WTC11 (cell line): Measurements from ENCODE around the gene TBC1D1.

Experiments used
- CREB1 ChIP-seq: sonication (generic); formaldehyde crosslinking; IDR thresholded peaks from 2 replicates; pipeline ENCODE4 v1.8.0; 2023; ENCODE audit warnings: mild to moderate bottlenecking, missing genetic modification reagents
- EMX1 ChIP-seq: fragments of 250-450 bp; sonication (Bioruptor Pico); IDR thresholded peaks from 2 replicates; pipeline ENCODE4 v1.8.0; 2021; ENCODE audit warnings: mild to moderate bottlenecking
- ZNF671 ChIP-seq: fragments of 250-450 bp; sonication (Bioruptor Pico); IDR thresholded peaks from 2 replicates; pipeline ENCODE4 v1.8.0; 2021; ENCODE audit warnings: mild to moderate bottlenecking
- TF ChIP-seq, protein P1 (sequence below): fragments of 200-600 bp; IDR thresholded peaks from 2 replicates; pipeline ENCODE4 v1.8.0; 2022; ENCODE audit warnings: antibody characterized with exemption
- TF ChIP-seq, protein P2 (sequence below): sonication (generic); formaldehyde crosslinking; conservative IDR thresholded peaks from 2 replicates; pipeline ENCODE4 v1.8.1; 2023; ENCODE audit warnings: mild to moderate bottlenecking, low read depth, missing genetic modification reagents, moderate library complexity
- TF ChIP-seq, protein P3 (sequence below): sonication (generic); formaldehyde crosslinking; IDR thresholded peaks from 2 replicates; pipeline ENCODE4 v1.8.1; 2023; ENCODE audit warnings: mild to moderate bottlenecking, missing genetic modification reagents
- TF ChIP-seq, protein P4 (sequence below): sonication (generic); formaldehyde crosslinking; IDR thresholded peaks from 2 replicates; pipeline ENCODE4 v1.8.0; 2022; ENCODE audit warnings: mild to moderate bottlenecking, missing genetic modification reagents
- TF ChIP-seq, protein P5 (sequence below): sonication (generic); formaldehyde crosslinking; IDR thresholded peaks from 2 replicates; pipeline ENCODE4 v1.8.0; 2022; ENCODE audit warnings: mild to moderate bottlenecking, missing genetic modification reagents

DNA sequence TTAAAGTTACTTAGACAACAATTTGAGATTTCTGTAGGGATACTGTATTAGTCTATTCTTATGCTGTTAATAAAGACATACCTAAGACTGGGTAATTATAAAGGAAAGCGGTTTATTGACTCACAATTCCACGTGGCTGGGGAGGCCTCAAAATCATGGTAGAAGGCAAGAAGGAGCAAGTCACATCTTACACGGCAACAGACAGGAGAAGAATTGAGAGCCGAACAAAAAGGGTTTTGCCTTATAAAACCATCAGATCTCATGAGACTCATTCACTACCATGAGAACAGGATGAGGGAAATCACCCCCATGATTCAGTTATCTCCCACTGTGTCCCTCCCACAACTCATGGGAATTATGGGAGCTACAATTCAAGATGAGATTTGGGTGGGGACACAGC lies 80.3 kb downstream of the TBC1D1 start:
- TF ChIP-seq, protein P1, sequence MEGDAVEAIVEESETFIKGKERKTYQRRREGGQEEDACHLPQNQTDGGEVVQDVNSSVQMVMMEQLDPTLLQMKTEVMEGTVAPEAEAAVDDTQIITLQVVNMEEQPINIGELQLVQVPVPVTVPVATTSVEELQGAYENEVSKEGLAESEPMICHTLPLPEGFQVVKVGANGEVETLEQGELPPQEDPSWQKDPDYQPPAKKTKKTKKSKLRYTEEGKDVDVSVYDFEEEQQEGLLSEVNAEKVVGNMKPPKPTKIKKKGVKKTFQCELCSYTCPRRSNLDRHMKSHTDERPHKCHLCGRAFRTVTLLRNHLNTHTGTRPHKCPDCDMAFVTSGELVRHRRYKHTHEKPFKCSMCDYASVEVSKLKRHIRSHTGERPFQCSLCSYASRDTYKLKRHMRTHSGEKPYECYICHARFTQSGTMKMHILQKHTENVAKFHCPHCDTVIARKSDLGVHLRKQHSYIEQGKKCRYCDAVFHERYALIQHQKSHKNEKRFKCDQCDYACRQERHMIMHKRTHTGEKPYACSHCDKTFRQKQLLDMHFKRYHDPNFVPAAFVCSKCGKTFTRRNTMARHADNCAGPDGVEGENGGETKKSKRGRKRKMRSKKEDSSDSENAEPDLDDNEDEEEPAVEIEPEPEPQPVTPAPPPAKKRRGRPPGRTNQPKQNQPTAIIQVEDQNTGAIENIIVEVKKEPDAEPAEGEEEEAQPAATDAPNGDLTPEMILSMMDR, result no peak
- TF ChIP-seq, protein P2, sequence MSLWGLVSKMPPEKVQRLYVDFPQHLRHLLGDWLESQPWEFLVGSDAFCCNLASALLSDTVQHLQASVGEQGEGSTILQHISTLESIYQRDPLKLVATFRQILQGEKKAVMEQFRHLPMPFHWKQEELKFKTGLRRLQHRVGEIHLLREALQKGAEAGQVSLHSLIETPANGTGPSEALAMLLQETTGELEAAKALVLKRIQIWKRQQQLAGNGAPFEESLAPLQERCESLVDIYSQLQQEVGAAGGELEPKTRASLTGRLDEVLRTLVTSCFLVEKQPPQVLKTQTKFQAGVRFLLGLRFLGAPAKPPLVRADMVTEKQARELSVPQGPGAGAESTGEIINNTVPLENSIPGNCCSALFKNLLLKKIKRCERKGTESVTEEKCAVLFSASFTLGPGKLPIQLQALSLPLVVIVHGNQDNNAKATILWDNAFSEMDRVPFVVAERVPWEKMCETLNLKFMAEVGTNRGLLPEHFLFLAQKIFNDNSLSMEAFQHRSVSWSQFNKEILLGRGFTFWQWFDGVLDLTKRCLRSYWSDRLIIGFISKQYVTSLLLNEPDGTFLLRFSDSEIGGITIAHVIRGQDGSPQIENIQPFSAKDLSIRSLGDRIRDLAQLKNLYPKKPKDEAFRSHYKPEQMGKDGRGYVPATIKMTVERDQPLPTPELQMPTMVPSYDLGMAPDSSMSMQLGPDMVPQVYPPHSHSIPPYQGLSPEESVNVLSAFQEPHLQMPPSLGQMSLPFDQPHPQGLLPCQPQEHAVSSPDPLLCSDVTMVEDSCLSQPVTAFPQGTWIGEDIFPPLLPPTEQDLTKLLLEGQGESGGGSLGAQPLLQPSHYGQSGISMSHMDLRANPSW (CRISPR knock-in tag), result no peak
- TF ChIP-seq, protein P3, sequence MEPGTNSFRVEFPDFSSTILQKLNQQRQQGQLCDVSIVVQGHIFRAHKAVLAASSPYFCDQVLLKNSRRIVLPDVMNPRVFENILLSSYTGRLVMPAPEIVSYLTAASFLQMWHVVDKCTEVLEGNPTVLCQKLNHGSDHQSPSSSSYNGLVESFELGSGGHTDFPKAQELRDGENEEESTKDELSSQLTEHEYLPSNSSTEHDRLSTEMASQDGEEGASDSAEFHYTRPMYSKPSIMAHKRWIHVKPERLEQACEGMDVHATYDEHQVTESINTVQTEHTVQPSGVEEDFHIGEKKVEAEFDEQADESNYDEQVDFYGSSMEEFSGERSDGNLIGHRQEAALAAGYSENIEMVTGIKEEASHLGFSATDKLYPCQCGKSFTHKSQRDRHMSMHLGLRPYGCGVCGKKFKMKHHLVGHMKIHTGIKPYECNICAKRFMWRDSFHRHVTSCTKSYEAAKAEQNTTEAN, result no peak
- TF ChIP-seq ZNF671 (no peak), EMX1 (no peak), CREB1 (CRISPR knock-in tag) (no peak)
- TF ChIP-seq, protein P4, sequence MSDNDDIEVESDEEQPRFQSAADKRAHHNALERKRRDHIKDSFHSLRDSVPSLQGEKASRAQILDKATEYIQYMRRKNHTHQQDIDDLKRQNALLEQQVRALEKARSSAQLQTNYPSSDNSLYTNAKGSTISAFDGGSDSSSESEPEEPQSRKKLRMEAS (CRISPR knock-in tag), result no peak
- TF ChIP-seq, protein P5, sequence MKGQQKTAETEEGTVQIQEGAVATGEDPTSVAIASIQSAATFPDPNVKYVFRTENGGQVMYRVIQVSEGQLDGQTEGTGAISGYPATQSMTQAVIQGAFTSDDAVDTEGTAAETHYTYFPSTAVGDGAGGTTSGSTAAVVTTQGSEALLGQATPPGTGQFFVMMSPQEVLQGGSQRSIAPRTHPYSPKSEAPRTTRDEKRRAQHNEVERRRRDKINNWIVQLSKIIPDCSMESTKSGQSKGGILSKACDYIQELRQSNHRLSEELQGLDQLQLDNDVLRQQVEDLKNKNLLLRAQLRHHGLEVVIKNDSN (CRISPR knock-in tag), result no peak
